C4-2B (cell line): ENCODE measurements around the gene FTSJ1.

Experiments
- ZFX ChIP-seq: fragments of 450-650 bp; IDR thresholded peaks from 2 replicates; pipeline ENCODE4 v1.6.1; 2017
- TF ChIP-seq, protein P1 (sequence below): fragments of 450-650 bp; conservative IDR thresholded peaks from 2 replicates; pipeline ENCODE4 v1.5.1; 2017; ENCODE audit warnings: mild to moderate bottlenecking

- TF ChIP-seq, protein P1, sequence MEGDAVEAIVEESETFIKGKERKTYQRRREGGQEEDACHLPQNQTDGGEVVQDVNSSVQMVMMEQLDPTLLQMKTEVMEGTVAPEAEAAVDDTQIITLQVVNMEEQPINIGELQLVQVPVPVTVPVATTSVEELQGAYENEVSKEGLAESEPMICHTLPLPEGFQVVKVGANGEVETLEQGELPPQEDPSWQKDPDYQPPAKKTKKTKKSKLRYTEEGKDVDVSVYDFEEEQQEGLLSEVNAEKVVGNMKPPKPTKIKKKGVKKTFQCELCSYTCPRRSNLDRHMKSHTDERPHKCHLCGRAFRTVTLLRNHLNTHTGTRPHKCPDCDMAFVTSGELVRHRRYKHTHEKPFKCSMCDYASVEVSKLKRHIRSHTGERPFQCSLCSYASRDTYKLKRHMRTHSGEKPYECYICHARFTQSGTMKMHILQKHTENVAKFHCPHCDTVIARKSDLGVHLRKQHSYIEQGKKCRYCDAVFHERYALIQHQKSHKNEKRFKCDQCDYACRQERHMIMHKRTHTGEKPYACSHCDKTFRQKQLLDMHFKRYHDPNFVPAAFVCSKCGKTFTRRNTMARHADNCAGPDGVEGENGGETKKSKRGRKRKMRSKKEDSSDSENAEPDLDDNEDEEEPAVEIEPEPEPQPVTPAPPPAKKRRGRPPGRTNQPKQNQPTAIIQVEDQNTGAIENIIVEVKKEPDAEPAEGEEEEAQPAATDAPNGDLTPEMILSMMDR, result no peak
- no peak for TF ChIP-seq ZFX
Measured at GRCh38 chrX:48487362-48487798, 11.4 kb downstream of the FTSJ1 start.
